DOHH2 (cell line): ENCODE results near the gene VEGFD.

Source experiments
- EZH2phosphoT487 ChIP-seq: fragments of 200-600 bp; sonication (generic); IDR thresholded peaks from 2 replicates; pipeline ENCODE4 v1.6.1; 2017; ENCODE audit warnings: borderline replicate concordance, mild to moderate bottlenecking, antibody characterized with exemption, low read length, moderate library complexity, mixed read lengths
- TF ChIP-seq, protein P1 (sequence below): fragments of 200-600 bp; sonication (generic); IDR thresholded peaks from one replicate; pipeline ENCODE4 v1.5.1; 2014; ENCODE audit warnings: antibody characterized with exemption, mild to moderate bottlenecking, low read depth, low read length; ENCODE audit not compliant: poor library complexity, severe bottlenecking

DNA sequence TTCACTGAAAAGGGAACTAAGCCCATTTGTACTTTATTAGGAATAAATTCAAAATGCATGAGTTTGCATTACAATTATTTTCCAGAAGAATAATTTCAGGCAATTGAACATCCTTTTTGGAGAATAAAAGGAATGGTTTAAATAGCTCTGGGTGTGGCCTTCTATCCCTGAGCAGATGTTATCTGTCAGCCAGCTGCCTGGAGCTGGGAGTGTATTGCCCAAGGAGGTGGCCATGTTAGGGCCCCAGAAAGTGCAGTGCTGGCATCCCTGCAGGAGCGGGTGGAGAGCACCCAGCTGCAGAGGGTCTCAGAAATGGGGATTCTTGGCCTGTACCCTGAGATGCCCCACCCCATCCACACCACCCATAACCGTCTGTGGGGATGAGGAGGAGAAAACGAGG lies 21.6 kb upstream of the VEGFD start:
- TF ChIP-seq, protein P1, sequence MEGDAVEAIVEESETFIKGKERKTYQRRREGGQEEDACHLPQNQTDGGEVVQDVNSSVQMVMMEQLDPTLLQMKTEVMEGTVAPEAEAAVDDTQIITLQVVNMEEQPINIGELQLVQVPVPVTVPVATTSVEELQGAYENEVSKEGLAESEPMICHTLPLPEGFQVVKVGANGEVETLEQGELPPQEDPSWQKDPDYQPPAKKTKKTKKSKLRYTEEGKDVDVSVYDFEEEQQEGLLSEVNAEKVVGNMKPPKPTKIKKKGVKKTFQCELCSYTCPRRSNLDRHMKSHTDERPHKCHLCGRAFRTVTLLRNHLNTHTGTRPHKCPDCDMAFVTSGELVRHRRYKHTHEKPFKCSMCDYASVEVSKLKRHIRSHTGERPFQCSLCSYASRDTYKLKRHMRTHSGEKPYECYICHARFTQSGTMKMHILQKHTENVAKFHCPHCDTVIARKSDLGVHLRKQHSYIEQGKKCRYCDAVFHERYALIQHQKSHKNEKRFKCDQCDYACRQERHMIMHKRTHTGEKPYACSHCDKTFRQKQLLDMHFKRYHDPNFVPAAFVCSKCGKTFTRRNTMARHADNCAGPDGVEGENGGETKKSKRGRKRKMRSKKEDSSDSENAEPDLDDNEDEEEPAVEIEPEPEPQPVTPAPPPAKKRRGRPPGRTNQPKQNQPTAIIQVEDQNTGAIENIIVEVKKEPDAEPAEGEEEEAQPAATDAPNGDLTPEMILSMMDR, result no peak
- no peak for TF ChIP-seq EZH2phosphoT487
